Motor neuron (in vitro differentiated cells): ENCODE results near the gene ERN1. TPM values are rescaled to one million over a fixed set of nuclear protein-coding genes. Genes with fewer than 3 reads are reported as not detected.

ENCODE experiments used
- ATAC-seq, 8 experiments: fragments of 200-7000 bp; cut with Tn5 transposase; replicated peaks in 6 of 8; 2 replicates each; pipeline ENCODE4 v1.8.0; 2021; ENCODE audit warnings: mild to moderate bottlenecking in 8 of 8, moderate library complexity in 8 of 8
- H3K27ac ChIP-seq, 2 donors: fragments of 250-450 bp; sonication (Bioruptor Pico); 2 replicates each; pipeline ENCODE4 v1.9.0; 2021; ENCODE audit warnings: antibody characterized with exemption in 2 of 2, mild to moderate bottlenecking in 2 of 2, moderate library complexity in 1 of 2
- H3K4me1 ChIP-seq, 2 donors: fragments of 250-450 bp; sonication (Bioruptor Pico); replicated peaks in 1 of 2; 2 replicates each; pipeline ENCODE4 v1.6.1; 2021; ENCODE audit warnings: antibody characterized with exemption in 2 of 2, mild to moderate bottlenecking in 2 of 2, moderate library complexity in 1 of 2
- H3K4me3 ChIP-seq, 5 donors: fragments of 250-450 bp; sonication (Bioruptor Pico); 2 replicates each; pipeline ENCODE4 v1.9.0; 2021; ENCODE audit warnings: antibody characterized with exemption in 5 of 5, mild to moderate bottlenecking in 5 of 5, moderate library complexity in 4 of 5
- WGBS, 10 experiments: fragments of 450-650 bp; shearing (Covaris generic); methylation state at CpG; one replicate each; pipeline ENCODE4 v1.0.0; 2022; 5-methylcytosine and 5-hydroxymethylcytosine counted together
- in situ Hi-C, 9 experiments: fragments of 400-800 bp; cut with MboI; loops; one replicate each; pipeline ENCODE4 v1.15.0; 2021; ENCODE audit warnings: low sequenced_read_pairs in 9 of 9, low pct_unique_long_range_greater_than_20kb in 2 of 9; ENCODE audit not compliant: unreplicated experiment in 9 of 9
- total RNA-seq, 8 experiments: library from RNA; unstranded; fragments of 300-600 nt; gene quantifications; 2 replicates each; pipeline versions ENCODE4 v1.2.3 to v1.2.4, GENCODE V29; 2022

The ERN1 gene
- total RNA-seq, 8 experiments from 2014 or later, result 2.3 to 10.4 (median 5.0) TPM

GRCh38 chr17:64096037-64096436 is 33.9 kb downstream of the ERN1 start:
- ATAC-seq, result no peak
- WGBS, 10 experiments, result 90 to 100% (median 97%) methylated on average over 1 to 3 of the region's 3 CpGs; no CpG with 5 or more reads in 2 of the 10 experiments
- no peak overlapping the region for H3K4me3 ChIP-seq
- H3K4me1 ChIP-seq, result no peaks in the 10 kb centered on the region
- H3K27ac ChIP-seq, result no peak overlapping the region
- in situ Hi-C loops, result no loop called here

DNA sequence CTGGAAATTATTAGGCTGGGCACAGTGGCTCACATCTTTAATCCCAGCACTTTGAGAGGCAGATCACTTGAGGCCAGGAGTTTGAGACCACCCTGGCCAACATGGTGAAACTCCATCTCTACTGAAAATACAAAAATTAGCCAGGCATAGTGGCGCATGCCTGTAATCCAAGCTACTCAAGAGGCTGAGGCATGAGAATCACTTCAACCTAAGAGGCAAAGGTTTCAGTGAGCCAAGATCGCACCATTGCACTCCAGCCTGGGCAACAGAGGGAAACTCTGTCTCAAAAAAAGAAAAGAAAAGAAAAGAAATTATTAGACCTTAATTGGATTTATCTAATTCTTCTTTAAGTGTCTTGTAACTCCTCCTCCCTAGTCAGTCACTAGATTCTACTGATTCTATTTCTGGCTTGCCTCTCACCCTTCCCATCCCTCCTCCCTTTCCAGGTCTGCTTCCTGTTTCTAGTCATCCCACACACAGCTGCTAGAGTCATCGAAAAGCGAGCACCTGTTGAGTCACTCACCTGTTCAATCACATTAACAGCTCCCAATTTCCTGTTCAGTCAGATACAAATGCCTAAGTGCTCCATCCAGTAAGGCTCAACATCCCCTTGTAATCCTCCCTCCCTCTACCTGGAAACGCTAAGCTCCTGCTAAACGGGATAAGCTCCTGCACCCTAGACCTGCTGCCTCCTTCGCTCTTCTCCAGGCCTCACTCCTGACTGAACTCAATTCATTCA is 34.6 kb downstream of the ERN1 start:
- Histone ChIP-seq H3K27ac (no peak overlapping the region), H3K4me3 (no peak overlapping the region), H3K4me1 (no peaks in the 10 kb centered on the region)
- WGBS, 10 experiments, result 85 to 100% (median 97%) methylated on average over 1 to 7 of the region's 7 CpGs; no CpG with 5 or more reads in 1 of the 10 experiments
- in situ Hi-C loops, result no loop called here
- ATAC-seq, result no peak

- no peak overlapping the region for H3K27ac ChIP-seq
- no peaks in the 10 kb centered on the region for H3K4me1 ChIP-seq
- in situ Hi-C loops, result no loop called here
- ATAC-seq, result no peak
- no peak overlapping the region for H3K4me3 ChIP-seq
- 68 to 98% (median 75%) methylated on average over 2 to 7 of the region's 7 CpGs; no CpG with 5 or more reads in 1 of the 10 experiments for WGBS, 10 experiments
Observed at GRCh38 chr17:64094412-64094811, 35.5 kb downstream of the ERN1 start.

DNA sequence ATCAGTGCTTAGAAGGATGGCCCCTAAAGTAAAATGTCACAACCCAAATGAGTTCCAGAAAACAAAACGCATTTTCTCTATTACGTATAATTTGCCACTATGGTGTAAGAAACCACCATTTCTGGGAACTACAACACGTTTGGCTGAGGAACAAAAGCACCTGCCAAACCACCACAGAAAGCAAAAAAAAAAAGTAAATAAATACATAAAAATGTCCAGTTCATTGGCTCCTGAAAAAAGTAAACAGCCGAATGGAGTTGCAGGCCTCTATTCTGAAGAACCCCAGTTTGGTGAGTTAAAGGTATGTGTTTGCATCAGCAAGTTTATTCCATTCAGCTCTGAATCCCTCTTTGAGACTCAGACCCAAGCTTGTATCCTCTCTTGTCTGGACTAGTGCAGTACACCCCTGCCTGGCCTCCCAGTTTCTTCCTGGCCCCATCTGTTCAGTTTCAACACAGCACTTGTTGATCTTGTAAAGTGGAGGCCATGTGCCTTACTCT is 36.9 kb downstream of the ERN1 start:
- WGBS, 10 experiments, result 69 to 100% (median 84%) methylated on average over 1 to 4 of the region's 4 CpGs; no CpG with 5 or more reads in 1 of the 10 experiments
- in situ Hi-C loops, result no loop called here
- ATAC-seq, result no peak
- Histone ChIP-seq H3K27ac (no peak overlapping the region), H3K4me1 (no peaks in the 10 kb centered on the region), H3K4me3 (no peak overlapping the region)

- no peak overlapping the region for H3K27ac ChIP-seq
- in situ Hi-C loops, result no loop called here
Observed at GRCh38 chr17:64092113-64092512, 37.8 kb downstream of the ERN1 start.

GRCh38 chr17:64091571-64091970 is 38.4 kb downstream of the ERN1 start:
- no peak for ATAC-seq
- in situ Hi-C loops, result no loop called here

More at GRCh38 chr17:64092113-64092512, 37.8 kb downstream of the ERN1 start:
- no peak for ATAC-seq
- WGBS, 10 experiments, result 80 to 100% (median 90%) methylated on average over 1 to 2 of the region's 2 CpGs; no CpG with 5 or more reads in 2 of the 10 experiments
- Histone ChIP-seq H3K4me1 (no peaks in the 10 kb centered on the region), H3K4me3 (no peak overlapping the region)

GRCh38 chr17:64091116-64091515 is 38.8 kb downstream of the ERN1 start:
- ATAC-seq, result peak in 1 of 8 experiments; percentile 51
- WGBS, 10 experiments, result 31 to 100% (median 90%) methylated on average over 1 to 3 of the region's 3 CpGs; no CpG with 5 or more reads in 2 of the 10 experiments

More at GRCh38 chr17:64091571-64091970, 38.4 kb downstream of the ERN1 start:
- 80% methylated on average over 1 of the region's 6 CpGs; no CpG with 5 or more reads in 9 of the 10 experiments for WGBS, 10 experiments
- H3K27ac ChIP-seq, result no peak overlapping the region
- H3K4me1 ChIP-seq, result no peaks in the 10 kb centered on the region
- no peak overlapping the region for H3K4me3 ChIP-seq

GRCh38 chr17:64090144-64090543 is 39.8 kb downstream of the ERN1 start:
- peaks cover 0 to 7% of the 10 kb centered on the region in 2 donors for H3K4me1 ChIP-seq
- no peak overlapping the region for H3K27ac ChIP-seq
- in situ Hi-C loops, result no loop called here
- ATAC-seq, result no peak
- 75 to 100% (median 86%) methylated on average over 1 to 5 of the region's 5 CpGs; no CpG with 5 or more reads in 1 of the 10 experiments for WGBS, 10 experiments
- no peak overlapping the region for H3K4me3 ChIP-seq

More at GRCh38 chr17:64091116-64091515, 38.8 kb downstream of the ERN1 start:
- Histone ChIP-seq H3K27ac (no peak overlapping the region), H3K4me3 (no peak overlapping the region), H3K4me1 (no peaks in the 10 kb centered on the region)
- in situ Hi-C loops, result no loop called here

- H3K4me1 ChIP-seq, result peaks cover 16 to 24% of the 10 kb centered on the region in 2 donors
- ATAC-seq, result no peak
- H3K27ac ChIP-seq, result no peak overlapping the region
- H3K4me3 ChIP-seq, result no peak overlapping the region
- 52 to 96% (median 83%) methylated on average over 1 to 4 of the region's 4 CpGs; no CpG with 5 or more reads in 3 of the 10 experiments for WGBS, 10 experiments
- in situ Hi-C loops, result no loop called here
Observed at GRCh38 chr17:64087252-64088005, 42.5 kb downstream of the ERN1 start.

- 92 to 100% (median 92%) methylated on average over 1 to 2 of the region's 2 CpGs; no CpG with 5 or more reads in 7 of the 10 experiments for WGBS, 10 experiments
- no peak overlapping the region for H3K4me3 ChIP-seq
- H3K4me1 ChIP-seq, result peaks cover 29 to 34% of the 10 kb centered on the region in 2 donors
- no peak overlapping the region for H3K27ac ChIP-seq
- no peak for ATAC-seq
- in situ Hi-C loops, result no loop called here
Observed at GRCh38 chr17:64085650-64086005, 44.3 kb downstream of the ERN1 start.

DNA sequence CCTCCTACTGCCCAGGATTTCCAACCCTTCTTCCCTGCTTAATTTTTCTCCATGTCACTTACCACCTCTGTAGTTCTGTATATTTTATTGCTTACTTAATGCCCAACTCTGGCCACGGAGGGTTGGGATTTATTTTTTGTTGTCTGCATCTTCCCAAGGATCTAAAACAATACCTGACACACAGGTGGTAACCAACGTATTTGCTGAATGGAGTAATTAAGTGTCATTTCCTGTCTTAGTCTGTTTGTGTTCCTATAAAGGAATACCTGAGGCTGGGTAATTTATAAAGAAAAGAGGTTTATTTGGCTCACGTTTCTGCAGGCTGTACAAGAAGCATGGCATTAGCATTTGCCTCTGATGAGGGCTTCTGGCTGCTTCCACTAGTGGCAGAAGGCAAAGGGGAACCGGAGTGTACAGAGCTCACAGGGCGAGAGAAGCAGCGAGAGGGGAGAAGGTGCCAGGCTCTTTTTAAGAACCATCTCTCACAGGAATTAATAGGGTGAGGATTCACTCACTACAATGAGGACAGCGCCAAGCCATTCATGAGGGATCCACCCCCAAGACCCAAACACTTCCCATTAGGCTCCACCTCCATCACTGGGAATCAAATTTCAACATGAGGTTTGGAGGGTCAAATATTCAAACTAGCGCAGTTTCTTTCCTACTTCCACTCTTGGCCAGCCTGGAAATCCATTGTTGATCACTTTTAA is 44.8 kb downstream of the ERN1 start:
- no peak for ATAC-seq
- peaks cover 29 to 34% of the 10 kb centered on the region in 2 donors for H3K4me1 ChIP-seq
- whole genome bisulfite sequencing, 10 experiments, result 50 to 88% (median 80%) methylated on average over 2 to 6 of the region's 8 CpGs; no CpG with 5 or more reads in 1 of the 10 experiments
- no peak overlapping the region for H3K4me3 ChIP-seq
- in situ Hi-C loops, result no loop called here
- H3K27ac ChIP-seq, result no peak overlapping the region

DNA sequence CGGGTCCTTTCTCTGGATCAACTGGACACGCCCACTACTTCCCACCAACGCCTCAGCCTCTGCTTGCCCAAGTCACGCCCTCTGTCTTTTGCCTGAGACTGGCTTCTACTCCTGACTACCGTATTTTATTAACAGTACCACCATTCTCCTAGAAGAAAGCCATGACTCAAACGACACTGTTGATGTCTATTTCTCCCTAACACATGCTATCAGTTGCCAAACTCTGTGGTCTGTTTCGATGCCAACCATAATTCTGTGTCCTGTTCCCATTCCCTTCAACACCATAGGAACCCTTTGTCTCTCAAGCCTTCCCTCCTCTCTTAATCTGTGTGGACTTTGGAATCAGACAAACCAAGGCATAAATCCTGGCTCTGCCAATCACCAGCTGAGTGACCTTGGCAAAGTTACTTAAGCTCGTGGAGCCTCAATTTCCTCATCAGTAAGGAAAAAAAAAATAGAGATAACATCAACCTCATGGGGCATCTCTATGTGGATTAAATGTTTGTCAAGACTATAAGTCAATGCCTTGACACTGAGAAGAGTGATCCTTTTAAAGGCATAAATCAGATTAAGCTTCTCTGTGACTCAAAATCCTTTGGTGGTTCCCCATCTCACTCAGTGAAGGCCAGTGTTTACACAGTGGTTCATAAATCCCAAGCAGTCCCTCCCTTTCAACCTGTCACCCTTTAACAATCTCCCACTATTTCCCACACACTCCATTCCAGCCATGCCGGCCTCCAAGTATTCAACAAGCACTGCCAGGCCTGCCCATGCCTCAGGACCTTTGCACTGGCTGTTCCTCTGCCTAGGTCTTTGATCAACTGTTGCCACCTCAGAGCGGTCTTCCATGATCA is 45.6 kb downstream of the ERN1 start:
- ATAC-seq, result peak in 3 of 8 experiments; percentile 24 to 85 (median 73)
- Histone ChIP-seq H3K27ac (no peak overlapping the region), H3K4me3 (no peak overlapping the region), H3K4me1 (peaks cover 29 to 34% of the 10 kb centered on the region in 2 donors)
- in situ Hi-C loops, result no loop called here
- WGBS, 10 experiments, result 10 to 92% (median 70%) methylated on average over 1 to 9 of the region's 10 CpGs
